GM12878 (cell line): ENCODE results near the gene PDE6G.
"Not testable (repeated sequence)": the region's sequence is repeated elsewhere in the genome, so short reads cannot be mapped to it uniquely, and the experiment has no call there.

ENCODE experiments used
- ASH2L ChIP-seq: fragments of 300-600, 200-600 bp; sonication (generic); IDR thresholded peaks from 2 replicates; pipeline ENCODE4 v1.6.1; 2017; ENCODE audit warnings: low read depth, mild to moderate bottlenecking, borderline replicate concordance
- ATF7 ChIP-seq: fragments of 450-650 bp; IDR thresholded peaks from 2 replicates; pipeline ENCODE4 v1.6.1; 2016; ENCODE audit warnings: low read depth, mild to moderate bottlenecking
- BHLHE40 ChIP-seq, 2 experiments: fragments of 450-650 bp in 1 of 2; IDR thresholded peaks; 2 replicates each; pipeline ENCODE4 v1.6.1; 2011 to 2017; ENCODE audit warnings: low read depth in 2 of 2, borderline replicate concordance in 1 of 2, improper control_type of control experiment in 1 of 2, low read length in 1 of 2, mild to moderate bottlenecking in 1 of 2
- CEBPB ChIP-seq, 2 experiments: fragments of 150-350 bp in 1 of 2; IDR thresholded peaks; 2 replicates each; pipeline ENCODE4 v1.6.1; 2012 to 2014; ENCODE audit warnings: low read depth in 2 of 2, low read length in 2 of 2, borderline replicate concordance in 1 of 2, inconsistent platforms in 1 of 2
- CTCF ChIP-seq, 3 experiments: IDR thresholded peaks in 2 of 3; conservative IDR thresholded peaks in 1 of 3; 2 replicates each; pipeline ENCODE4 v1.5.1; 2011; ENCODE audit warnings: low read depth in 3 of 3, low read length in 3 of 3, mild to moderate bottlenecking in 3 of 3, control low read depth in 2 of 3, moderate library complexity in 2 of 3, inconsistent platforms in 1 of 3, mixed read lengths in 1 of 3; ENCODE audit not compliant: control insufficient read depth in 2 of 3, insufficient read depth in 1 of 3; ENCODE audit errors: extremely low read depth in 1 of 3
- DPF2 ChIP-seq: fragments of 450-650 bp; IDR thresholded peaks from 2 replicates; pipeline ENCODE4 v1.6.1; 2017; ENCODE audit warnings: mild to moderate bottlenecking
- HCFC1 ChIP-seq: fragments of 150-350 bp; IDR thresholded peaks from 2 replicates; pipeline ENCODE4 v1.6.1; 2014; ENCODE audit warnings: low read length
- IRF3 ChIP-seq: fragments of 450-650 bp; IDR thresholded peaks from 2 replicates; pipeline ENCODE4 v1.6.1; 2014; ENCODE audit warnings: mild to moderate bottlenecking
- MXI1 ChIP-seq: fragments of 150-350 bp; IDR thresholded peaks from 2 replicates; pipeline ENCODE4 v1.6.1; 2011; ENCODE audit warnings: low read depth, mild to moderate bottlenecking, inconsistent platforms, low read length, improper control_type of control experiment
- NFXL1 ChIP-seq: fragments of 450-650 bp; IDR thresholded peaks from 2 replicates; pipeline ENCODE4 v1.6.1; 2017; ENCODE audit warnings: antibody characterized with exemption, mild to moderate bottlenecking, borderline replicate concordance
- NRF1 ChIP-seq: conservative IDR thresholded peaks from 2 replicates; pipeline ENCODE4 v1.6.1; 2011; ENCODE audit warnings: mild to moderate bottlenecking, low read depth, low read length, improper control_type of control experiment
- SPI1 ChIP-seq: IDR thresholded peaks from 2 replicates; pipeline ENCODE4 v1.6.1; 2011; ENCODE audit warnings: low read depth, mild to moderate bottlenecking, low read length, moderate library complexity, borderline replicate concordance; ENCODE audit not compliant: insufficient read depth

GRCh38 chr17:81675515-81676221, 19.3 kb upstream of the PDE6G start:
- TF ChIP-seq BHLHE40 (IDR thresholded peaks at IDR 0.05; ENCODE audit: borderline replicate concordance in 1 of 2, low read depth in 2 of 2, low read length in 1 of 2); MXI1; CEBPB (IDR thresholded peaks at IDR 0.05; ENCODE audit: borderline replicate concordance in 1 of 2, low read depth in 2 of 2, low read length in 2 of 2); SPI1; ASH2L; IRF3; ATF7; NFXL1; NRF1; HCFC1; DPF2: not testable (repeated sequence)
- TF ChIP-seq CTCF (IDR thresholded peaks at IDR 0.05 in 2 of 3, conservative IDR thresholded peaks at IDR 0.05 in 1 of 3; ENCODE audit: control insufficient read depth in 2 of 3, extremely low read depth in 1 of 3, insufficient read depth in 1 of 3, low read depth in 3 of 3, low read length in 3 of 3) = peak; percentile 27 to 44 (median 27); a peak in 4 of 6 replicates
